ENCODE results near the gene ITCH.
A peak's percentile ranks its signal among the peaks of the same experiment; 100 is the strongest.
"Not testable (repeated sequence)": the region's sequence is repeated elsewhere in the genome, so short reads cannot be mapped to it uniquely, and the experiment has no call there.

The ITCH gene

GRCh38 chr20:34472246-34472925 lies 109.3 kb downstream of the ITCH start:
- peak; percentile 52 for DNase-seq

- DNase-seq = peak; percentile 32
Observed at GRCh38 chr20:34473262-34473883, 110.3 kb downstream of the ITCH start.

GRCh38 chr20:34475979-34476736 lies 113.1 kb downstream of the ITCH start:
- no peak for DNase-seq

- DNase-seq = no peak
Observed at GRCh38 chr20:34479627-34480026, 116.6 kb downstream of the ITCH start.

- not testable (repeated sequence) for DNase-seq
Observed at GRCh38 chr20:34482154-34482553, 119.1 kb downstream of the ITCH start.

- DNase-seq = not testable (repeated sequence)
Observed at GRCh38 chr20:34483585-34484220, 120.6 kb downstream of the ITCH start.

GRCh38 chr20:34485068-34485634 lies 122.1 kb downstream of the ITCH start:
- DNase-seq = no peak

GRCh38 chr20:34491226-34491931 lies 128.3 kb downstream of the ITCH start:
- no peak for DNase-seq

- no peak for DNase-seq
Observed at GRCh38 chr20:34491932-34492509, 128.9 kb downstream of the ITCH start.

GRCh38 chr20:34493646-34494045 lies 130.6 kb downstream of the ITCH start:
- no peak for DNase-seq

- no peak for DNase-seq
Observed at GRCh38 chr20:34495307-34495706, 132.2 kb downstream of the ITCH start.

- no peak for DNase-seq
Observed at GRCh38 chr20:34495916-34496315, 132.8 kb downstream of the ITCH start.

- not testable (repeated sequence) for DNase-seq
Observed at GRCh38 chr20:34497596-34497995, 134.5 kb downstream of the ITCH start.

GRCh38 chr20:34500823-34501222 lies 137.8 kb downstream of the ITCH start:
- DNase-seq = no peak

- DNase-seq = no peak
Observed at GRCh38 chr20:34506480-34506879, 143.4 kb downstream of the ITCH start.

GRCh38 chr20:34507702-34508413 lies 144.8 kb downstream of the ITCH start:
- no peak for DNase-seq

GRCh38 chr20:34510575-34510974 lies 147.5 kb downstream of the ITCH start:
- no peak for DNase-seq

GRCh38 chr20:34511891-34512265 lies 148.8 kb downstream of the ITCH start:
- no peak for DNase-seq

GRCh38 chr20:34512266-34512954 lies 149.3 kb downstream of the ITCH start:
- no peak for DNase-seq

- no peak for DNase-seq
Observed at GRCh38 chr20:34512955-34513419, 149.9 kb downstream of the ITCH start.

- not testable (repeated sequence) for DNase-seq
Observed at GRCh38 chr20:34514034-34514433, 151.0 kb downstream of the ITCH start.

Data from fibroblast of skin of right quadriceps (primary cell).